Measurements from ENCODE around the gene SLC26A1.

Gene SLC26A1

GRCh38 chr4:1010395-1011021 is 17.3 kb upstream of the SLC26A1 start:
- Histone ChIP-seq H3K27ac (peak overlapping the region; percentile 41), H3K4me1 (ENCODE audit: control insufficient read depth in 1 of 2, insufficient read depth in 1 of 2, low read depth in 1 of 2, low read length in 1 of 2) (peaks cover 21 to 31% of the 10 kb centered on the region in 2 experiments), H3K27me3 (peaks cover 94% of the 10 kb centered on the region), H3K4me3 (ENCODE audit: low read depth in 1 of 2, low read length in 1 of 2) (peak overlapping the region; percentile 68 to 70), H3K36me3 (no peaks in the 10 kb centered on the region), H3K9me3 (no peaks in the 10 kb centered on the region)
- TF ChIP-seq CTCF (IDR thresholded peaks at IDR 0.05) = no peak

- no peaks in the 10 kb centered on the region for H3K9me3 ChIP-seq
- no peaks in the 10 kb centered on the region for H3K36me3 ChIP-seq
- H3K27ac ChIP-seq = peak overlapping the region; percentile 41
- peak overlapping the region; percentile 72 to 76 for H3K4me3 ChIP-seq (ENCODE audit: low read depth in 1 of 2, low read length in 1 of 2)
- peaks cover 95% of the 10 kb centered on the region for H3K27me3 ChIP-seq
- peak; percentile 29 for TF ChIP-seq CTCF (IDR thresholded peaks at IDR 0.05)
- peaks cover 21 to 31% of the 10 kb centered on the region in 2 experiments for H3K4me1 ChIP-seq (ENCODE audit: control insufficient read depth in 1 of 2, insufficient read depth in 1 of 2, low read depth in 1 of 2, low read length in 1 of 2)
These were observed 16.6 kb upstream of the SLC26A1 start for GRCh38 chr4:1009542-1010394.

- Histone ChIP-seq H3K4me1 (ENCODE audit: control insufficient read depth in 1 of 2, insufficient read depth in 1 of 2, low read depth in 1 of 2, low read length in 1 of 2) (peaks cover 21 to 31% of the 10 kb centered on the region in 2 experiments), H3K4me3 (ENCODE audit: low read depth in 1 of 2, low read length in 1 of 2) (peak overlapping the region; percentile 72 to 76), H3K36me3 (no peaks in the 10 kb centered on the region), H3K27ac (peak overlapping the region; percentile 38), H3K27me3 (peaks cover 95% of the 10 kb centered on the region), H3K9me3 (no peaks in the 10 kb centered on the region)
- TF ChIP-seq CTCF (IDR thresholded peaks at IDR 0.05) = no peak
These were observed 15.8 kb upstream of the SLC26A1 start for GRCh38 chr4:1008840-1009541.

GRCh38 chr4:1006856-1007255 is 13.7 kb upstream of the SLC26A1 start:
- H3K4me1 ChIP-seq (ENCODE audit: control insufficient read depth in 1 of 2, insufficient read depth in 1 of 2, low read depth in 1 of 2, low read length in 1 of 2) = peaks cover 21 to 34% of the 10 kb centered on the region in 2 experiments
- TF ChIP-seq CTCF (IDR thresholded peaks at IDR 0.05) = no peak
- H3K27me3 ChIP-seq = peaks cover 95% of the 10 kb centered on the region
- H3K27ac ChIP-seq = no peak overlapping the region
- H3K4me3 ChIP-seq (ENCODE audit: low read depth in 1 of 2, low read length in 1 of 2) = no peak overlapping the region
- no peaks in the 10 kb centered on the region for H3K9me3 ChIP-seq
- no peaks in the 10 kb centered on the region for H3K36me3 ChIP-seq

GRCh38 chr4:1004557-1005485 is 11.6 kb upstream of the SLC26A1 start:
- Histone ChIP-seq H3K4me1 (ENCODE audit: control insufficient read depth in 1 of 2, insufficient read depth in 1 of 2, low read depth in 1 of 2, low read length in 1 of 2) (peaks cover 9 to 21% of the 10 kb centered on the region in 2 experiments), H3K36me3 (no peaks in the 10 kb centered on the region), H3K4me3 (ENCODE audit: low read depth in 1 of 2, low read length in 1 of 2) (no peak overlapping the region), H3K9me3 (no peaks in the 10 kb centered on the region), H3K27ac (no peak overlapping the region), H3K27me3 (peaks cover 98% of the 10 kb centered on the region)
- TF ChIP-seq CTCF (IDR thresholded peaks at IDR 0.05) = no peak
